Measurements from ENCODE around the gene FBXW11. TPM values are rescaled to one million over a fixed set of nuclear protein-coding genes. Genes with fewer than 3 reads are reported as not detected.
"Not testable (repeated sequence)": the region's sequence is repeated elsewhere in the genome, so short reads cannot be mapped to it uniquely, and the experiment has no call there.

Gene FBXW11
- total and polyA plus RNA-seq, 2 donors from 2014 or later = 16.0 to 44.4 TPM

DNA sequence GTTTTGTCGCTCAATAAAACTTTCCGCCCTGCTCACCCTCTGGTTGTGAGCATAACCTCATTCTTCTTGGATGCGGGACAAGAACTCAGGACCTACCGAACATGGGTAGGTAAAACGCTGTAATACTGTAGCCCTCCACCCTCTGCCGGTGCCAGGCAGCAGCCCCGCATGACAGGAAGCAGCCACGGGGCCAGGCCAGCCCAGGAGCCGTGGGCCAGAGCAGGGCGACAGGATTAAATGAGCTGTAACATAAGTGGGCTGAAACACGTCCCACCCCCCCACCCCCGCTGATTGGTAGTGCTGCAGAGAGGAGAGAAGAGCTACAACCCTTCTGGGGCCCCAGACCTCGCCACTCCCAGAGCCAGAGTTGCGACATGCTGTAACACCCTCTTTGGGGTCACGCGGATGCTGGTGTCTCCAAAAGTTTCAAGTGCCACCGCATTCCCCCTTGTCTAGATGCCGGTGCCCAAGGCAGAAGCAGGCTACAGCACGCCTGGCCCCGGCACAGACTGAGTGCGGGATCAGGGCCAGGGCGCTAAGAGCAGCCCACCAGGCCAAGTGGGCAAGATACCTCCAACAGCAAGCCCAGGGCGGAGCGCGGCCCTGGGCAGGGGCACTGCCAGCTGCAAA, 81.8 kb downstream of the FBXW11 start:
- Histone ChIP-seq H3K9ac (ENCODE audit: low read length in 3 of 3) (no peak overlapping the region), H3K4me3 (ENCODE audit: low read length in 3 of 3) (no peak overlapping the region), H3K9me3 (ENCODE audit: control insufficient read depth in 2 of 3, insufficient read depth in 1 of 3, low read length in 3 of 3) (no peaks in the 10 kb centered on the region), H3K27me3 (ENCODE audit: control insufficient read depth, insufficient read depth, low read length) (no peaks in the 10 kb centered on the region), H3K4me1 (ENCODE audit: control insufficient read depth in 2 of 3, insufficient read depth in 2 of 3, low read depth in 1 of 3, low read length in 3 of 3) (peaks cover 0 to 2% (median 0%) of the 10 kb centered on the region in 3 donors), H3K36me3 (ENCODE audit: control insufficient read depth in 2 of 3, insufficient read depth in 3 of 3, low read length in 3 of 3) (no peaks in the 10 kb centered on the region), H3K27ac (ENCODE audit: low read depth in 2 of 2, low read length in 2 of 2) (no peak overlapping the region)
- intact Hi-C loops (cut with DNase I) = no loop called here
- DNase-seq = no peak
- FAIRE-seq = no peak
- TF ChIP-seq, protein P1, sequence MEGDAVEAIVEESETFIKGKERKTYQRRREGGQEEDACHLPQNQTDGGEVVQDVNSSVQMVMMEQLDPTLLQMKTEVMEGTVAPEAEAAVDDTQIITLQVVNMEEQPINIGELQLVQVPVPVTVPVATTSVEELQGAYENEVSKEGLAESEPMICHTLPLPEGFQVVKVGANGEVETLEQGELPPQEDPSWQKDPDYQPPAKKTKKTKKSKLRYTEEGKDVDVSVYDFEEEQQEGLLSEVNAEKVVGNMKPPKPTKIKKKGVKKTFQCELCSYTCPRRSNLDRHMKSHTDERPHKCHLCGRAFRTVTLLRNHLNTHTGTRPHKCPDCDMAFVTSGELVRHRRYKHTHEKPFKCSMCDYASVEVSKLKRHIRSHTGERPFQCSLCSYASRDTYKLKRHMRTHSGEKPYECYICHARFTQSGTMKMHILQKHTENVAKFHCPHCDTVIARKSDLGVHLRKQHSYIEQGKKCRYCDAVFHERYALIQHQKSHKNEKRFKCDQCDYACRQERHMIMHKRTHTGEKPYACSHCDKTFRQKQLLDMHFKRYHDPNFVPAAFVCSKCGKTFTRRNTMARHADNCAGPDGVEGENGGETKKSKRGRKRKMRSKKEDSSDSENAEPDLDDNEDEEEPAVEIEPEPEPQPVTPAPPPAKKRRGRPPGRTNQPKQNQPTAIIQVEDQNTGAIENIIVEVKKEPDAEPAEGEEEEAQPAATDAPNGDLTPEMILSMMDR (IDR thresholded peaks at IDR 0.05; ENCODE audit: borderline replicate concordance, extremely low read depth, insufficient read depth) = no peak

DNA sequence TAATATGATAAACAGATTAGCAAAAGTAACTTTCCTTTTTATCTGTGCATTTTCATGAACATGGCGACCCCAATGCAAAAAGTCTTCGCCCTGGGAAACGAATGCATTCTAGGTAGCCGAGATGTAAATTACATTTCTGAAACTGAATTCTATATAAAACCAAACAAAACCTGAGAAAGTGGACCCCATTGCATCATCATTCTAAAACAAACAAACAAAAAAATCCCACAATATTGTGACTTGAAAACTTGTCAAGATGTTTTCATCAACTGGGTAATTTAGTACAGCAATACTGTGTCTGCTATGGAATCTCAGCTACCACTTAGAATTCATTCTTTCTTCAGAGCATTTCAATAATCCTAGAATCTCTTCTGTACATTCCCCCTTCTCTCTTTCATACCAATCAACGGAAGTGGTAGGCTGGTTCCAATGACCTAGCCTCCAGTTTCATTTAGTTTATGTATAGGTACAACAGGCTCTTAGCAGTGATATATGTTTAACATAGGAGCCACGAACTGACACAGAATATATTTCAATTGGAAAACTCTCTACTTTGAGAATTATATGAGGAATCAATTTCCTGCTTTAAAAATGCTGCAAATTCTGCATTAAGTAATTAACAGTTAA, 85.6 kb downstream of the FBXW11 start:
- no peak overlapping the region for H3K27ac ChIP-seq (ENCODE audit: low read depth in 2 of 2, low read length in 2 of 2)
- TF ChIP-seq, protein P1 (IDR thresholded peaks at IDR 0.05; ENCODE audit: borderline replicate concordance, extremely low read depth, insufficient read depth) = no peak
- no peaks in the 10 kb centered on the region for H3K4me1 ChIP-seq (ENCODE audit: control insufficient read depth in 2 of 3, insufficient read depth in 2 of 3, low read depth in 1 of 3, low read length in 3 of 3)
- intact Hi-C loops (cut with DNase I) = no loop called here
- H3K4me3 ChIP-seq (ENCODE audit: low read length in 3 of 3) = no peak overlapping the region
- no peaks in the 10 kb centered on the region for H3K36me3 ChIP-seq (ENCODE audit: control insufficient read depth in 2 of 3, insufficient read depth in 3 of 3, low read length in 3 of 3)
- DNase-seq (no peak), FAIRE-seq (no peak)
- H3K9ac ChIP-seq (ENCODE audit: low read length in 3 of 3) = no peak overlapping the region
- H3K27me3 ChIP-seq (ENCODE audit: control insufficient read depth, insufficient read depth, low read length) = no peaks in the 10 kb centered on the region
- no peaks in the 10 kb centered on the region for H3K9me3 ChIP-seq (ENCODE audit: control insufficient read depth in 2 of 3, insufficient read depth in 1 of 3, low read length in 3 of 3)

- H3K36me3 ChIP-seq (ENCODE audit: control insufficient read depth in 2 of 3, insufficient read depth in 3 of 3, low read length in 3 of 3); H3K27me3 ChIP-seq (ENCODE audit: control insufficient read depth, insufficient read depth, low read length); FAIRE-seq; DNase-seq; H3K27ac ChIP-seq (ENCODE audit: low read depth in 2 of 2, low read length in 2 of 2); H3K9ac ChIP-seq (ENCODE audit: low read length in 3 of 3); H3K9me3 ChIP-seq (ENCODE audit: control insufficient read depth in 2 of 3, insufficient read depth in 1 of 3, low read length in 3 of 3); H3K4me1 ChIP-seq (ENCODE audit: control insufficient read depth in 2 of 3, insufficient read depth in 2 of 3, low read depth in 1 of 3, low read length in 3 of 3); H3K4me3 ChIP-seq (ENCODE audit: low read length in 3 of 3): not testable (repeated sequence)
- intact Hi-C loops (cut with DNase I) = loop anchor here (10.0 kb wide), 2 partner anchors 119 to 501 kb away; partner anchors contain the start of gene FGF18
These were observed 90.7 kb downstream of the FBXW11 start for GRCh38 chr5:171915700-171916099.

DNA sequence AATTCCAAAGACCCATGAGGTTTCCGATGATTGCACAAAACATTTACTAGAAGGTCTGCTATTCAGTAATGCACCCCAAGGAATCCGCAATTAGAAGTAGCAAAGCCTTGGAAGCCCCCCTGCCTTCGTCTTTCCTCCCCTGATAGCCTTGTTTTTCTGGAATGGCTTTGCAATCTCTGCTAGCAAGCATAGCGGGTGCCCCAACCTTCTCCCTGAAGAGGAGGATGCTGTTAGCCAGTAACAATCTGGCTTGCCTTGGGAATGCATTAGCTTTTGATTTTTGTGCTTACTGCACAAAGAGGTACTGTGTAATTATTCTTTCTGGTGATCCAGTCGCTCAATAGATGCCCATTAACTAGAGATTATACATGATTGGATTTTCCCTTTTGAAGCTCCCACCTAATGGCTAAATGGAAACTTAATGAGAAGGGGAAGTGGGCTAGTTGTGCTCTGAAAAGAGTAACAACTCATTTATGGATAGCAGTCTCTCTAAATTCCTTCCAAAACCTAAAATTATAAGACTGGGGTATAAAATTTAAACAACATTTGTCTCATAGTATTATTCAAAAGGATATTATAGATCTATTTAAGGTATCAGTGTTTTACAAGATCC, 91.6 kb downstream of the FBXW11 start:
- no peak overlapping the region for H3K9ac ChIP-seq (ENCODE audit: low read length in 3 of 3)
- TF ChIP-seq, protein P1 (IDR thresholded peaks at IDR 0.05; ENCODE audit: borderline replicate concordance, extremely low read depth, insufficient read depth) = no peak
- peaks cover 0 to 4% (median 0%) of the 10 kb centered on the region in 3 donors for H3K36me3 ChIP-seq (ENCODE audit: control insufficient read depth in 2 of 3, insufficient read depth in 3 of 3, low read length in 3 of 3)
- FAIRE-seq = no peak
- peaks cover 0 to 3% (median 0%) of the 10 kb centered on the region in 3 donors for H3K4me1 ChIP-seq (ENCODE audit: control insufficient read depth in 2 of 3, insufficient read depth in 2 of 3, low read depth in 1 of 3, low read length in 3 of 3)
- no peaks in the 10 kb centered on the region for H3K27me3 ChIP-seq (ENCODE audit: control insufficient read depth, insufficient read depth, low read length)
- intact Hi-C loops (cut with DNase I) = loop anchor here (10.0 kb wide), 2 partner anchors 120 to 500 kb away; partner anchors contain the start of gene FGF18
- H3K9me3 ChIP-seq (ENCODE audit: control insufficient read depth in 2 of 3, insufficient read depth in 1 of 3, low read length in 3 of 3) = no peaks in the 10 kb centered on the region
- no peak overlapping the region for H3K27ac ChIP-seq (ENCODE audit: low read depth in 2 of 2, low read length in 2 of 2)
- DNase-seq = no peak
- no peak overlapping the region for H3K4me3 ChIP-seq (ENCODE audit: low read length in 3 of 3)
